Endometrial microvascular endothelial cells (primary cell): Measurements from ENCODE around the gene MRM3. TPM values are rescaled to one million over a fixed set of nuclear protein-coding genes. Genes with fewer than 3 reads are reported as not detected.
"Not testable (repeated sequence)": the region's sequence is repeated elsewhere in the genome, so short reads cannot be mapped to it uniquely, and the experiment has no call there.

Experiments
- in situ Hi-C: cut with HindIII; loops from 2 replicates; pipeline ENCODE4 v1.10.0; 2017; ENCODE audit warnings: low sequenced_read_pairs, low pct_unique_long_range_greater_than_20kb; ENCODE audit errors: inconsistent ontology term
- total RNA-seq: library from RNA; depleted of rRNA; stranded (reverse); fragments of >200 nt; gene quantifications from one replicate; pipeline ENCODE4 v1.2.3, GENCODE V29; 2015; ENCODE audit errors: inconsistent ontology term

Gene MRM3, protein sequence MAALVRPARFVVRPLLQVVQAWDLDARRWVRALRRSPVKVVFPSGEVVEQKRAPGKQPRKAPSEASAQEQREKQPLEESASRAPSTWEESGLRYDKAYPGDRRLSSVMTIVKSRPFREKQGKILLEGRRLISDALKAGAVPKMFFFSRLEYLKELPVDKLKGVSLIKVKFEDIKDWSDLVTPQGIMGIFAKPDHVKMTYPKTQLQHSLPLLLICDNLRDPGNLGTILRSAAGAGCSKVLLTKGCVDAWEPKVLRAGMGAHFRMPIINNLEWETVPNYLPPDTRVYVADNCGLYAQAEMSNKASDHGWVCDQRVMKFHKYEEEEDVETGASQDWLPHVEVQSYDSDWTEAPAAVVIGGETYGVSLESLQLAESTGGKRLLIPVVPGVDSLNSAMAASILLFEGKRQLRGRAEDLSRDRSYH
- 29.4 TPM for total RNA-seq

DNA sequence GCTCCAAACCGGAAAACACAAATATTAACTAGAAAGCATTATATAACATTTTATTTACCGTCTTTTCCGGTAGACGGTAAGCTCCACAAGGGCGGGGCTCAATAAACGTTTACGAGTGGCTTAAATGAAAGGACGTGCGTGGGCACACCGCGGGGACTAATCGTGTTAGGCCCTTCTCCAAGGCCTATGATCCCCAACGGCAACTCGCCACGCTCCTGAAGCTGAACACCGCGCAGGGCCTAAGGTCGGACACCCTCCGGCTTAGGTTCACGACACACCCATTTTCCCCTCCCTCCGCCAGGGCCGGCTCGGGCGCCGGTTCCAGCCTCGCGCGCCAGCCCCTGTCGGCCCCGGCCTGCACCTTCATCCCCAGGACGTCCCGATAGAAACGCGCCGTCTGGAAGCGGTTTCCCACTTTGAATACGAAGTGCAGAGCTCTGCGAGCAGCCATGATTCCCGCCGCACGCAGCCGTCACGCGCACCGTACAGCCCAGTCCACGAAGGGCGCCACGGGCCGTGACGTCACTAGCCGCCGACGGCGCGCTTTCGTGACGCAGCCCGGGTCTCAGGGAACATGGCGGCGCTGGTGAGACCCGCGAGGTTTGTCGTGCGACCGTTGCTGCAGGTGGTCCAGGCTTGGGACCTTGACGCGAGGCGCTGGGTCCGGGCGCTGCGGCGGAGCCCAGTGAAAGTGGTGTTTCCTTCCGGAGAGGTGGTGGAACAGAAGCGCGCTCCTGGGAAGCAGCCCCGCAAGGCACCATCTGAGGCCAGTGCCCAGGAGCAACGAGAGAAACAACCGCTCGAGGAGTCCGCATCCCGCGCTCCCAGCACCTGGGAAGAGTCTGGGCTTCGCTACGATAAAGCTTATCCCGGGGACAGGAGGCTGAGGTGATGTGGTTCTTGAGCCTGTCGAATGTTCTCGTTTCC lies at the start of gene MRM3, which contains the start of gene GLOD4:
Gene MRM3 (plus strand): TSS at position 549 of the 927 bp plus-strand sequence. CDS start 26 bp downstream, at position 575.
Gene GLOD4 (minus strand): TSS at position 476 of the 927 bp plus-strand sequence. CDS start 25 bp downstream, at position 451.
- in situ Hi-C loops: loop anchor here (25.0 kb wide), 1 partner anchor 180 kb away; no protein-coding TSS in a partner anchor

DNA sequence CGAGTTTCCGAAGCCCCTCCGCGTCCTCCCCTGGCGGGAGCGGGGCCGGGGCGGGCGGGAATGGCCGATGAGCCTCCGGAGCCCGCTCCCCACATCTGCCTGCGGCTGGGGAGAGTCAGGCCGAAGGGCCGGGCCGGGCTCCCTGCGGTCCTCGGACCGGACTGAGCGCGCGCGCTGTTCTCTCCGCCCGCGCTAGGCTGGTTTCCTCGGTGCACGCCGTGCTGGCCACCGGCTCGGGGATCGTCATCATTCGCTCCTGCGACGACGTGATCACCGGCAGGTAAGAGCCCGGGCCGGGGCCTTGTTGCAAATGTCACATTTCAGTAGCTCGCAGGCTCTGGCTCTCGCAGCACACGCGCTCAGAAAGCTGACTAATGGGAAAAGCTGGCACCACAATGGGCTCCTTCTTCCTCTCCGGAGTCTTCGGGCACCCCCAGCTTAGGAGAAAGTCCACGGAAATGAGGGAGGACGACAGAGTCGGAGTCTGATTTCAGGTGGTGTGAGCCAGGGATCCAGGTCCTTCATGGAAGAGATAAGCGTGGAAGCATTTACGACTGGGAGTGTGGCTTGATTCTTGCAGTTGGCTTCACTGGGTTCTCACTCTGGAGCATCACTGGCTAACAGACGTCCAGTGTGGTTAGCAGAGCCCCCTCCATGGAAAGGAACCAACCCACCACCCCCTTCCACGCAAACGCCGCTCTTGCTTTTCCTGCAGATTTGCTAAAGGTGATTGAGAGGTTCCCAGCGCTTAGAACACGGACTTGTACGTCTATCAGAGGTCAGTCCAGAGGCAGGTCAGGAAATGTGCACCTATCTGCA lies 49.0 kb upstream of the MRM3 start:
- in situ Hi-C loops: no loop called here

DNA sequence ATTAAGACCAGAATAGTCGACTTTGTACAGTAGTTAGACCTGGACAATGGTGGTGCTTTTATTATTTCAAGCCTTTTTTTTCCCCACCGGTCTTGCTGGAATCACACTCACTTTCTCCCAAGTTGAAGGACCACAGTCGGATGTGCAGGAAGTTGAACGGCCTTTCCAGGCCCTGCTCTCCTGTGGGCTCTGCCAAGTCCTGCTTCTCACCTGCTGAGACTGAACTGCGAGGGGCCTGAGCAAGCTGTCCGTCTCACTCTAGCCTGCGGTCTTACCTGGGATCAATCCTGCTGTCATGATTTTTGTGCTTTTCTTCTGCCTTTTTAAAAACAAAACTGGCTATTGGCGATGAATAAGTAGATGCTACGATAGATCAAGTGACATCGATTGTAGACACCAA lies 48.4 kb upstream of the MRM3 start:
- in situ Hi-C loops: no loop called here

GRCh38 chr17:737561-738113 lies 44.5 kb upstream of the MRM3 start:
- in situ Hi-C loops: no loop called here

DNA sequence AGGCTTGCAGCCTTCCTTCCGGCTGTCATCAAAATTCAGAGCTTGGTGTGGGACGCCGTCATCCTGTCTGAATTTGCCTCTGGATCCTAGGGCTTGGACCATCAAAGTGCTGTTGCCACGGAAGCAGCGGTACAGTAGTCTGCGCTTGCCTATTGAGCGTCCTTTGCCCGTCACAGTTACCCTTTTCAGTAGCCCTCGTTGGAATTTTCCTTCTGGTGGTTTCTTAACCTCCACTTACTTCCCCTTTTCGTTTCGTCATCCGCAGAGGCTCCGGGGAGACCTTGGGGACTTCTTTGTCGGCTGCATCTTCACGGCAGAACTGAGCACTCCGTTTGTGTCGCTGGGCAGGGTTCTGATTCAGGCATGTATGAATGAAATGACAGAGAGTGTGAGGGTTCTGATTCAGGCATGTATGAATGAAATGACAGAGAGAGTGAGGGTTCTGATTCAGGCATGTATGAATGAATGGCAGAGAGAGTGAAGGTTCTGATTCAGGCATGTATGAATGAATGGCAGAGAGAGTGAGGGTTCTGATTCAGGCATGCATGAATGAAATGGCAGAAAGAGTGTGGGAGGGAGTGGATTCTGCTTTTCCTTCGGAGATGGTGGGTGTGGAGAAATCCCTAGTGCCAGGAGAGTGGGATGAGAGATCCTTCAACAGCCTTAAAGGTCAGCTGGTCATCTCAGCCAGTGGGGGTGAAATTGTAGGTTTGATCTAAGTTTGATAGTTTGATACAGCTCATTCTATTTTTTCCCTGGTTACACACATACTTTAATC lies 41.7 kb upstream of the MRM3 start:
- in situ Hi-C loops: no loop called here

GRCh38 chr17:742147-742793 lies 39.9 kb upstream of the MRM3 start:
- in situ Hi-C loops: no loop called here

DNA sequence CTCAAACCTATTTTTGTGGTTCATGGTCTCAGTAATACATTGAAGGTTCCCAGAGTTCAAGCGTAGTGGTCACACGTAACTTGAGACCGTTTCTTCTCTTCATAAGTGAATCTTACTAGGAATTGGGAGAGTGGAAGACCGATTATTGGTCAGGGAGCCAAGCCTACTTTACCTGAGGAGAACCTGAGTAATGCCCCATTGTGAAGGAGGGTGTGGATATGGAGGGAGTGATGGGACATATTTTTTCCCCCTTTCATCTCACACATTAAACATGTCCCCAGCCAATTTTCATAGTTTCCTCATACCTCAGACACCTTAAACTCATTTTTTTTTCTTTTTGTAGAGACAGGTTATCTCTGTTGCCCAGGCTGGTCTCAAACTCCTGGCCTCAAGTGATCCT lies 39.0 kb upstream of the MRM3 start:
- in situ Hi-C loops: no loop called here

DNA sequence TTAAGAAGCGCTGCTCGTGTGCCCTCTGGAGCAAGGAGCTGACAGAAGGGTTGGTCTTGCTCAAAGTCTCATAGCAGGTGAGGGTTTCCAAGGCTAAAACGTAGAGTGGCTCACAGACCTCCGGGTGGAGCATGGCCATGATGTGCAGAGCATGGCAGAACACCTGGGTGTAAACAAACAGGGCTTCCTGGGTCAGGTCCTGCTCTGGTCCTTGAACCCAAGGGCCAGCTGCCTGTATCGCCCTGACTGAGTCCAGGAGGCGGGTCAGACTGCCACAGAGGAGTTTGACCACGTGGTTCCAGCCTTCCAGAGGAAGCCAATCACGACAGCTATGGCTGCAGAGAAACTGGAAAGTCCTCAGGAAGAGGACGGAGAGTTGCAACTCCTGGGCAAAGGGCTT lies 37.2 kb upstream of the MRM3 start:
- in situ Hi-C loops: no loop called here

GRCh38 chr17:745406-745805 lies 36.7 kb upstream of the MRM3 start:
- in situ Hi-C loops: no loop called here

DNA sequence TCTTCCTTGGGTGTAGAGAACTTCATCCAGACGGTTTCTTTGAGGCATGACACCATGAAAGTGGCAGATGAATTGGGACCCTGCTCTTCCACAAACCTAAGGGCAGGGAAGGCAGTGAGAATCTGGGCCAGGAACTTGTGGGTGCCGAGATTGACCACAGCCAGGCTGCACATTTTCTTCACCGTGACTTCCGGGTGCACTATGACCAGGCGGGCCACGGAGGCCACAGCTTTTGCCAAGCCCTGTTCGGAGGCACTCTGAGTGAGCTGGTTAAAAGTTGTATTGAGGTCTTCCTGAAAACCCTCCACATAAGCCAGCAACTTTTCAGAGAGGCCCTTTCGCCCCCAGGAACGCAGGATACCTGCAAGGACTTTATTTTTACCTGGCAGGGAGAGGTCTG lies 36.0 kb upstream of the MRM3 start:
- in situ Hi-C loops: no loop called here

DNA sequence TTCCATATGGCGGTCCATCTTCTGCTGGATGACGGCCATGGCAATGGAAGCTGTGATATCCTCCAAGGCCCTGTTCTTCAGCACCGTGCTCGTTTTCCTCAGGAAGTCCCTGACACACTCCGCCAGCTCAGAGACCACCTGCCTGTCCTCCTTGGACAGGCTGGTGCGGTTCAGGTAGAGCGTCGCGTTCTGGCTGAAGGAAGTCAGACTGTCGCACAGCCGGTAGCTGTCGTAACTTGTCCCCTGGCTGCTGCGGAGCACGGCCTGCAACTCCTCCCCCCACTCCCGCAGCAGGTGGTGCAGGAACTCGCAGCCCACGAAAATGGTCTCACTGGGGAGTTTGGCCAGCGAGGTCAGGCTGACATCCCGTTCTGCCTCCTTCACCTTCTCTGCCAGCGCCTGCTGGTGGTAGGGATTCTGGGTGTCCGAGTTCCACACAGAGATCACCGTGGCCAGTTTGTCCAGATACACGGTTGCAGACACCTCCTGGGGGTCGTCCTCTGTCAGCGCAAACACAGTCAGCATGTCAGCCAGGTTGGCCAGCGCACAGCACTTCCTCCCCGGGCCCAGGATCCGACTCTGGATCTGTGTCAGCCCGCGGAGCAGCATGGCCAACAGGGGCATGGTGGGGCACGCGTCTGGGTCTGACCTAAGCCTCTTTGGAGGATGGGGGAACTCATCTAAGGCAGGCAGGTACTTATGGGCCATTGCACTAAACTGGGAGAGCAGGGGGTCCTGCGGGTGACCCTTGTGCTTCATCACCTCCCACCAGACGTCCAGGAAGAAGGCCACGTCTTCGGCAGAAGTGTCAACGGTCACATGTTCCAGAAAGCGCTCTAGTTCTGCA lies 35.1 kb upstream of the MRM3 start:
- in situ Hi-C loops: no loop called here

DNA sequence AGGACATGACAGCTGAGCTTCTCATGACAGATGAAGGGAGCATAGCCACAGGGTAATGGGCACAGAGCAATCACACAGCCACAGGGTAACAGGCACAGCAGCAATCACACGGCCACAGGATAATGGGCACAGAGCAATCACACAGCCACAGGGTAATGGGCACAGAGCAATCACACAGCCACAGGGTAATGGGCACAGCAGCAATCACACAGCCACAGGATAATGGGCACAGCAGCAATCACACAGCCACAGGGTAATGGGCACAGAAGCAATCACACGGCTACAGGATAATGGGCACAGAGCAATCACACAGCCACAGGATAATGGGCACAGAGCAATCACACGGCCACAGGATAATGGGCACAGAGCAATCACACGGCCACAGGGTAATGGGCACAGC lies 33.5 kb upstream of the MRM3 start:
- in situ Hi-C loops: not testable (repeated sequence)

GRCh38 chr17:749359-749758 lies 32.8 kb upstream of the MRM3 start:
- in situ Hi-C loops: not testable (repeated sequence)

DNA sequence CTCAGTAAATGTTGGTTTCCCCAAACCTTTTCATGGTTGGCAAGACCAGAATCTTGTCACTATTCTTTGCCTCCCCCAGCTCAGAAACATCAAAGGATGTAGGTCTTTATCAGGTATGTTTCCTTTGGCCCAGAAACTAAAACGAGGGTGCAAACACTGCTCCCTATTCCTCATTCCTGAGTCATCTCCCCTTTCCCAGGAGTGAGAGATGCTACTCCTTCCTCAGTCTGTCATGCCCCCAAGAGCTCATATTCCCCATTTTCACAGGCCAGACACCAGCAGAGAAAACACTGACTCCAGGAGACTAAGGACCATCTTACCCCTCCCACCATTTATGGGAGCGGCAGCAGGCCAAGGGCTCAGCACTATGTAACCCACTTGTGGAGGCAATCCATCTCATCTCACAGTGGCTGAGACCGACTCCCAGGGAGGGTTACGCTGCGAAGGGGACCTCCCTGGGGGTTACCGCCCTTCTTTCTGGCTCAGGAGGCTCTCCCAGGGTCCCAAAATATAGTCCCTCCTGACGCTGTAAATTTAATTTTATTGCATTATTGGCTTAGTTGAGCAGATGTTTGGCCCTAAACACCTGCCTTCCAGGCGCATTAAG lies 31.6 kb upstream of the MRM3 start:
- in situ Hi-C loops: no loop called here

DNA sequence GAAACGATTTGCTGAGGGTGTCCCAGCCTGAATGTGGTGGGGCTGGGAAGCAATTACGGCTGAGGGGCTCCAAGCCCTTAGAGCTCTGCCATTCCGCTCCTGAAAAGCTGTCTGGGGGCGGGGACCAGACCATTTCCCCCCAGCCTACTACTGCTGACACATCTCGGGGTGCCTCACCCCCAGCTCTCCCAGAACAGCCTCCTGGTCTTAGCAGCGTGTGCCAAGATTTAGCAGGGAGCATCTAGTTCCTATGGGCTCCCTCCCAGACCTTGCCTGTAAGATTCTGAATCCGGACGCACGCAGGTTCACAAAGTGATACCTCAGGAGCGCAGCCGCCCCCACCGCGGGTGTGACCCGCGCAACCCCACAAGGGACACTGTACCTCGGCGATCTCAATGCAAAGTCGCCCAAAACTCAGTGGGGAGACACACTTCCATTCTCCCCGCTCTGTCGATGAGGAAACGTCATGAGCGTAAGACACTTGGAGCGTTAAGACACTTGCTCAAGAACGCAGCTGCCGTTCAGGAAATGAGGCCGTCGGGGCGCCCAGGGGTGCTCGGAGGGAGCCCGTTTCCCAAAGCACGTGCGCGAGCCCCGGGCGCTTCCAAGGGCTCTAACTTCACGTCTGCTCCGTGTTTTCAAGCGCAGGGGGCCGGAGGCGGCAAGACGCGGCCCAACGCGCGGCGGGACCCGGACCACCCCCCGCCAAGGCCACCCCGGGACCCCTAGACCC lies 30.7 kb upstream of the MRM3 start:
- in situ Hi-C loops: no loop called here
